Germinal center (tissue), 1 donor: Measurements from ENCODE around the gene DSCAML1.
"Not testable (repeated sequence)": the region's sequence is repeated elsewhere in the genome, so short reads cannot be mapped to it uniquely, and the experiment has no call there.

Experiments
- DNase-seq: peaks from one replicate; pipeline ENCODE4 v3.0.0; 2012; ENCODE audit warnings: mixed read lengths, low spot score

DSCAML1 gene

DNA sequence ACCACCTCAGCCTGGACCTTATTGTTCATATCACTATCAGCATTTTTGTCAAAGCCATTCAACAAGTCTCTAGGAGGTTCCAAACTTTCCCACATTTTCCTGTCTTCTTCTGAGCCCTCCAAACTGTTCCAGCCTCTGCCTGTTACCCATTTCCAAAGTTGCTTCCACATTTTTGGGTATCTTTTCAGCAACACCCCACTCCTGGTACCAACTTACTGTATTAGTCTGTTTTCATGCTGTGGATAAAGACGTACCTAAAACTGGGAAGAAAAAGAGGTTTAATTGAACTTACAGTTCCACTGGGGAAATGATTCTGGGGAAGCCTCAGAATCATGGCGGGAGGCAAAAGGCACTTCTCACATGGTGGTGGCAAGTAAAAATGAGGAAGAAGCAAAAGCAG, 391.1 kb downstream of the DSCAML1 start:
- not testable (repeated sequence) for DNase-seq

GRCh38 chr11:117399100-117399840, 397.7 kb downstream of the DSCAML1 start:
- DNase-seq, result not testable (repeated sequence)

DNA sequence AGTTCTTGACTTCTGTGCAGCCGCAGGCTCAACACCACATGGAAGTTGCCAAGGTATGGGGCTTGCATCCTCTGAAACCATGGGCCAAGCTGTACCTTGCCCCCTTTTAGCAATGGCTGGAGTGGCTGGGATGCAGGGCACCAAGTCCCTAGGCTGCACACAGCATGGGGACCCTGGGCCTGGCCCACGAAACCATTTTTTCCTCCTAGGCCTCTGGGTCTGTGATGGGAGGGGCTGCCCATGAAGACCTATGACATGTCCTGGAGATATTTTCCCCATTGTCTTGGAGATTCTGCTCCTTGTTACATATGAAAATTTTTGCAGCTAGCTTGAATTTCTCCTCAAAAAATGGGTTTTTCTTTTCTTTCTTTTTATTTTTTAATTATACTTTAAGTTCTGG, 398.4 kb downstream of the DSCAML1 start:
- DNase-seq, result not testable (repeated sequence)

DNA sequence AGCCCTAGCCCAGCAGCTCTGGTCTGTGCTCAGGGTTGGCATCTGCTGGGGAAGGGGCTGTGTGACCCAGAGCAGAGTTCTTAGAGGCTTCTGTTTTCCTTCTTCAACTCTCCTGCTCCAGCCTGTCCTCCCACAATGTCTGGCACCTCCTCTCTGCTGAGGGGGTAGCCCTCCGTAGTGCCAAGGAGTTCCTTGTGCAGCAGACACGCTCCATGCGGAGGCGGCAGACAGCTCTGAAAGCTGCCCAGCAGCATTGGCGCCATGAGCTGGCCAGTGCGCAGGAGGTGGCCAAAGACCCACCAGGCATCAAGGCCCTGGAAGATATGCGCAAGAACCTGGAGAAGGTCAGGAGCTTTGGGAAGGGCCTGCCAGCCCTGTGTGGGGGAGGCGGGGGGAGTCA, 400.0 kb downstream of the DSCAML1 start:
- DNase-seq, result no peak

- no peak for DNase-seq
These were observed 401.5 kb downstream of the DSCAML1 start for GRCh38 chr11:117395476-117395875.

DNA sequence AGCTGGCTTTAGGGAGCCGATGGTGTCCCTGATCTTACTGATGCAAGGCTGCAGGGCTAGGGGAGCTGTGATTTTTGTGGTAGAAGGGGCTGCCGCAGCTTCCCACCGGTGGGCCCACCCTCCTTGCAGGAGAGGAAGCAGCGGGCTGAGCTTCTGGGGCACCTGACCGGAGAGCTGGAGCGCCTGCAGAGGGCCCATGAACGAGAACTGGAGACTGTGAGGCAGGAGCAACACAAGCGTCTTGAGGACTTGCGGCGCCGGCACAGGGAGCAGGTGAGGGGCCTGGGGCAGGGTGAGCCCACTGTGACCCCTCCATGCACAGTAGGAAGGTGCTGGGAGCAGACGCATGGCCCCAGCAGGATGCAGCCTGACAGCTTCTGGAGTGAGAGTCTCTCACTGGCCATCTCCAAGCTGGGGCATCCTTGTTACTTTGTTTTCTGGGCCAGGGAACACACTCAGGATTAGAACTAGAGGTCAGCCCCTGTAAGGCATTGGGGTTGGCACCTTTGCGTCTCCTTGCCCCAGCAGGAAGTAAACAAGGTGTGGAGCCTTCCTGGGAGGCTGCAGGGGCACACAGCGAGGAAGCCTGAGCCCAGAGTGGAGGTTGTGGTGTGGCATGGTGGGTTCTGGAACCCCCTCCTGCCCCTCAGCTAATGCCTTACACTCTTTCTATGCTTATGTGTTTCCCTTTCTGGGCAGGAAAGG, 402.6 kb downstream of the DSCAML1 start:
- no peak for DNase-seq

DNA sequence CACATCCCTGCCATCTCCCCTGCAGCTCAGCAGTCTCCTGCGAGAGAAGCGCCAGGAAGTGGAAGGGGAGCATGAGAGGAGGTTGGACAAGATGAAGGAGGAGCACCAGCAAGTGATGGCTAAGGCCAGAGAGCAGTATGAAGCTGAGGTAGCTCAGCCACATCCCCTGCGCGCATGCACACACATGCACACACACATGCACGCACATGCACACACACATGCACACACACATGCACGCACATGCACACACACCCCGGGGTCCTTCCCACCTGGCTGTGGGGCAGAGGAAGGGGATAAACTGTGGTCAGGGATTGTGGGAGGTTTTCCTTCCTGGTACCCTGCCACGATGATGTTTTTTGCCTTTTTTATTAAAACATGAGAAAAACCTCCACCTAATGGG, 404.0 kb downstream of the DSCAML1 start:
- DNase-seq, result no peak

GRCh38 chr11:117392001-117392690, 404.9 kb downstream of the DSCAML1 start:
- no peak for DNase-seq

DNA sequence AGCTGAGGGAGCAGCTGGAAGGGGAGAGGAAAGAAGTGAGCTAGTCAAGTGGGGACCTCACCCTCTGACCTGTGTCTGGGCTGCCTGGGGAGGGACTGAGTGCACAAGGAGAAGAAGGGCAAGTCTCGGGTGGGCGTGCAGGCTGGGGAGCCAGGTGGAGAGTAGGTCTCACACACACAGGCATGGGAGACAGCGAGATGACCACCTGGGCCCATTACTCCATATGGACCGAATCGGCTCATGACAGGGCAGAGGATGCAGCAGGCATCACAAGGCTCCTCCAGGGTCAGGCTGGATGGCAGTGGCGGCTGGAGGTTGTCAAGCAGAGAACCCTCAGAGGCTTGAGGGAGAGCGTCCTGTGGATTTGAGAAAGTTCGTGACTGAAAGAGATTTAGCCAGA, 405.8 kb downstream of the DSCAML1 start:
- DNase-seq, result no peak

DNA sequence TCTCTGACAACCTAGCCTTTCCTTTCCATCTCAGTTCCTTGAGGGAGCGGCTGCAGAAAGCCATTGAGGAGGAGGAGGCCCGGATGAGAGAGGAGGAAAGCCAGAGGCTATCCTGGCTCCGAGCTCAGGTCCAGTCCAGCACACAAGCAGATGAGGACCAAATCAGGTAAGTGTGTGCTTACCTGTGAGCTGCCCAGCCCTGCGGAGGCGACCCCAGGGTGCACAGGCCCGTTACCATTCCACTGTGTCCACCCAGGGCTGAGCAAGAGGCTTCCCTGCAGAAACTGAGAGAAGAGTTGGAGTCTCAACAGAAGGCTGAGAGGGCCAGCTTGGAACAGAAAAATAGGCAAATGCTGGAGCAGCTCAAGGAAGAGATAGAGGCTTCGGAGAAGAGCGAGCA, 406.3 kb downstream of the DSCAML1 start:
- no peak for DNase-seq

GRCh38 chr11:117387992-117388755, 408.8 kb downstream of the DSCAML1 start:
- DNase-seq, result no peak

DNA sequence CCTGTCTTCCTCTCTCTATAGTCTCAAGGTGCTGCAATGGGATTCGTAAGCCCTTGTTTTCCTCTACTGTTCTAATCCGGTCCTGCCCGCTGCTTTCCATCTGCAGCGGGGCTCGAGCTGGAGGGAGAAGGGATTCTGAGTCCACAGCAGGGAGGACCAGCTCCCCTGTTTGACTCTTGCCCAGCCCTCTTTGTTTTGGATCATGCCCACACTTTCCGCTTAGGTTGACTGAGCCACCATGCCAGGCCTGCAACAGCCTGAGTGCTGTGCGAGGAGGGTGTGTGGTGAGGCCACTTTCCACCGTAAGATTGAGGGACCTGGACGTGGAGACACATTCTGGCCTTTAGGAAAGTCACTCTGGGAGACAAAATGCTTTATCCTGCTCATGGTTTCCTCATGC, 411.1 kb downstream of the DSCAML1 start:
- DNase-seq, result no peak

DNA sequence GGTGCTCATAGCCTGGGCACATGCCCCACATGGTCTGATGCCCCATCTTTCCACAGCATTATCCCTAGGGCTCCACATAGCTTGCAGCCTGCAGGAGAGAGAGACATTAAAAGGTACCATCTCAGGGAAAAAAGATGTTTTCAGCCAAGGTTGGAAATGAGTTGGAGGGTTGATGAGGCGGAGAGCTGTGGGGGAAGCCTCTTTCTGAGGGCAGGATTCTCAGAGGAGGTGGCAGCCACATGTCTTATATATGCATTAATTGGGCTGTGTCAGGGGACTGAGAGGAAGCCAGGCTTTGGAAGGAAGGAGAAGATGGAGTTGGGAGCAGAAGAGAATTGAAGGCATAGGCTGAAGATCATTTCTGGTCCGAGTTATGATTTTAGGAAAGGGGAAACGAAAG, 411.5 kb downstream of the DSCAML1 start:
- no peak for DNase-seq

- no peak for DNase-seq
These were observed 413.0 kb downstream of the DSCAML1 start for GRCh38 chr11:117384045-117384444.

DNA sequence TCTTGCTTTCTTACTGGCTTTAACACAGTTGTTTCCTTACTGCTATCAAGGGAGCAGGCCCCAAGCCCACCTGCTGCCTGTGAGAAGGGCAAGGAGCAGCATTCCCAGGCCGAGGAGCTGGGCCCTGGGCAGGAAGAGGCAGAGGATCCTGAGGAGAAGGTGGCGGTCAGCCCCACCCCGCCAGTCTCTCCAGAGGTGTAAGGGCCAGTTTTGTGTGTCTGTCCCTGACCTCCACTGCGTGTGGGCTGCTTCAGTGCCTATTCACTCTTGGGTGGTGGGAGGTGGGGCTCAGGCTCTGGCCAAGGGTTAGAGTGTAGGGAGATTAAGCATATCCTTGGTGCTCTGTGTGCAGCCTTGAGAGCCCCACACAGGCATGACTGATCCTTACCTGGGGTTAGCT, 414.3 kb downstream of the DSCAML1 start:
- no peak for DNase-seq

- no peak for DNase-seq
These were observed 415.3 kb downstream of the DSCAML1 start for GRCh38 chr11:117381481-117382387.

DNA sequence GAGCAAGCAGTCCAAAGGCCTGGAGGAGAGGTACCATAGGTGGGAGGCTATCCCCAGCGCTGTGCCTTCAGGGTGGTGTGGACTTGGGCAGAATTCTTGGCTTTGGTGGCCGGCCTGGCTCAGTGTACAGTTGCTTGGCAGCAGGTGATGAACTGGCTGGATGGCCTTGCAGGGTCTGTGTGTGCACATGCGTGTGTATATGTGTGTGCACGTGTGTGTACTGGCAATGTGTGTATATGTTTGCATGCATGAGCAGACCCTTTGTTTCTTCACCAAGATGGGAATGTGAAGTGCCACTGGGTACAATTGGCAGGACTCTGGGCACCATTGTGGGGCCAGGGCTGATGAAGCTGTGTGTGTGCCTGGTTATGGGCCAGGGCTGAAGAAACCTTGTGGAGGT, 416.3 kb downstream of the DSCAML1 start:
- DNase-seq, result no peak

- no peak for DNase-seq
These were observed 417.8 kb downstream of the DSCAML1 start for GRCh38 chr11:117378976-117379865.
